ENCODE data around the gene GNAO1. TPM values are rescaled to one million over a fixed set of nuclear protein-coding genes. Genes with fewer than 3 reads are reported as not detected.

GNAO1 gene
- total and polyA plus RNA-seq, 2 of the 13 experiments (the other 11 are each of a cell fraction or from before 2014, with no cell fraction given), result not detected

DNA sequence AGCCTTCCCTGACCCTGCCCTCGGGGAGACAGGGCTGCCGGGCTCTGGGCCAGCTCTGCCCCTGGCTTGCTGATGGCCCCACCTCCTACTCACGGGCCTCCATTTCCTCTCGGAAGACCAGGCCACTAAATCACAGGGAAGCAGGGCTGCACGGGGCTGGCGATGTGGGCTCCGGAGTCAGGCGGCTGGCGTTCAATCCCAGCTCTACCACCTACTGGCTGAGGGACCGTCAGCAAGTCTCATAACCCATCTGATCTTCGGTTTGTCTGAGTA lies 120.7 kb downstream of the GNAO1 start:
- no peaks in the 10 kb centered on the region for H4K20me1 ChIP-seq (ENCODE audit: insufficient read depth, low read length)
- TF ChIP-seq PPARG (CRISPR knock-in tag; conservative IDR thresholded peaks at IDR 0.05) (no peak), ZNF333 (CRISPR knock-in tag; IDR thresholded peaks at IDR 0.05; ENCODE audit: borderline replicate concordance) (no peak), ZNF160 (CRISPR knock-in tag; IDR thresholded peaks at IDR 0.05) (no peak), FOXC1 (CRISPR knock-in tag; IDR thresholded peaks at IDR 0.05; ENCODE audit: borderline replicate concordance) (no peak), ATF1 (CRISPR knock-in tag; IDR thresholded peaks at IDR 0.05) (no peak), ZNF326 (CRISPR knock-in tag; IDR thresholded peaks at IDR 0.05; ENCODE audit: borderline replicate concordance) (no peak), HDAC1 (CRISPR knock-in tag; IDR thresholded peaks at IDR 0.05) (no peak)
- TF ChIP-seq, protein P1, sequence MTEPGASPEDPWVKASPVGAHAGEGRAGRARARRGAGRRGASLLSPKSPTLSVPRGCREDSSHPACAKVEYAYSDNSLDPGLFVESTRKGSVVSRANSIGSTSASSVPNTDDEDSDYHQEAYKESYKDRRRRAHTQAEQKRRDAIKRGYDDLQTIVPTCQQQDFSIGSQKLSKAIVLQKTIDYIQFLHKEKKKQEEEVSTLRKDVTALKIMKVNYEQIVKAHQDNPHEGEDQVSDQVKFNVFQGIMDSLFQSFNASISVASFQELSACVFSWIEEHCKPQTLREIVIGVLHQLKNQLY (CRISPR knock-in tag; IDR thresholded peaks at IDR 0.05), result no peak
- TF ChIP-seq, protein P2, sequence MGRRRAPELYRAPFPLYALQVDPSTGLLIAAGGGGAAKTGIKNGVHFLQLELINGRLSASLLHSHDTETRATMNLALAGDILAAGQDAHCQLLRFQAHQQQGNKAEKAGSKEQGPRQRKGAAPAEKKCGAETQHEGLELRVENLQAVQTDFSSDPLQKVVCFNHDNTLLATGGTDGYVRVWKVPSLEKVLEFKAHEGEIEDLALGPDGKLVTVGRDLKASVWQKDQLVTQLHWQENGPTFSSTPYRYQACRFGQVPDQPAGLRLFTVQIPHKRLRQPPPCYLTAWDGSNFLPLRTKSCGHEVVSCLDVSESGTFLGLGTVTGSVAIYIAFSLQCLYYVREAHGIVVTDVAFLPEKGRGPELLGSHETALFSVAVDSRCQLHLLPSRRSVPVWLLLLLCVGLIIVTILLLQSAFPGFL (CRISPR knock-in tag; IDR thresholded peaks at IDR 0.05), result no peak
- intact Hi-C loops (cut with micrococcal nuclease; ENCODE audit: unreplicated experiment), result no loop called here
- H3K27ac ChIP-seq (ENCODE audit: extremely low read length, insufficient read depth, low read length), result no peak overlapping the region
- FAIRE-seq (no peak), DNase-seq (ENCODE audit: low spot score) (no peak), ATAC-seq (no peak)
- no peak overlapping the region for H3K4me3 ChIP-seq (replicated peaks in 1 of 3; ENCODE audit: insufficient read depth in 1 of 3, low read depth in 2 of 3, low read length in 3 of 3)
- H2AFZ ChIP-seq (ENCODE audit: low read length), result no peak overlapping the region
- no peaks in the 10 kb centered on the region for H3K79me2 ChIP-seq (ENCODE audit: insufficient read depth, low read length)
- H3K9ac ChIP-seq (ENCODE audit: insufficient read depth, low read depth, low read length), result no peak overlapping the region
- H3K4me2 ChIP-seq (ENCODE audit: low read depth, low read length), result no peak overlapping the region
- no peaks in the 10 kb centered on the region for H3K4me1 ChIP-seq (ENCODE audit: insufficient read depth, low read length)
- CTCF ChIA-PET (ENCODE audit: low intra/inter-chr PET ratio, low total read pairs), result no interaction called here
- WGBS (ENCODE audit: low lambda C conversion rate), result 49% methylated on average over 11 of the region's 11 CpGs
- POLR2A ChIA-PET, result no interaction called here
- BruUV-seq (replicated peaks), result no TSS peak
- in situ Hi-C loops (cut with HindIII; ENCODE audit: extremely low pct_ligation_motif_present, low pct_unique_long_range_greater_than_20kb), result loop anchor here (5.0 to 25.0 kb wide), 2 partner anchors 365 to 850 kb away; no protein-coding TSS in a partner anchor
- H3K36me3 ChIP-seq (replicated peaks in 1 of 2; ENCODE audit: control insufficient read depth in 1 of 2, insufficient read depth in 2 of 2, low read length in 2 of 2), result no peaks in the 10 kb centered on the region
- H3K27me3 ChIP-seq (ENCODE audit: control insufficient read depth in 1 of 2, insufficient read depth in 2 of 2, low read length in 2 of 2), result peaks cover 0 to 22% of the 10 kb centered on the region in 2 experiments; a peak in 3 of 5 replicates
- H3K9me3 ChIP-seq (ENCODE audit: low read length), result no peaks in the 10 kb centered on the region

Measured in HepG2 (cell line).